Measurements from ENCODE around the gene CC2D2B.

GRCh38 chr10:96053985-96054384, 146.2 kb downstream of the CC2D2B start:
- TF ChIP-seq EZH2phosphoT487 (IDR thresholded peaks at IDR 0.05; ENCODE audit: low read depth), result no peak
- TF ChIP-seq CTCF (IDR thresholded peaks at IDR 0.05; ENCODE audit: low read depth, low read length), result no peak

Data from OCI-LY3 (cell line).